HG03460 (cell line): ENCODE results near the gene ZC3H13.

Source experiments
- ATAC-seq: cut with Tn5 transposase; IDR thresholded peaks from one replicate; pipeline ENCODE4 v1.9.1; 2021; ENCODE audit not compliant: unreplicated experiment

The ZC3H13 gene

GRCh38 chr13:45943120-45943519 lies 109.4 kb downstream of the ZC3H13 start:
- no peak for ATAC-seq

DNA sequence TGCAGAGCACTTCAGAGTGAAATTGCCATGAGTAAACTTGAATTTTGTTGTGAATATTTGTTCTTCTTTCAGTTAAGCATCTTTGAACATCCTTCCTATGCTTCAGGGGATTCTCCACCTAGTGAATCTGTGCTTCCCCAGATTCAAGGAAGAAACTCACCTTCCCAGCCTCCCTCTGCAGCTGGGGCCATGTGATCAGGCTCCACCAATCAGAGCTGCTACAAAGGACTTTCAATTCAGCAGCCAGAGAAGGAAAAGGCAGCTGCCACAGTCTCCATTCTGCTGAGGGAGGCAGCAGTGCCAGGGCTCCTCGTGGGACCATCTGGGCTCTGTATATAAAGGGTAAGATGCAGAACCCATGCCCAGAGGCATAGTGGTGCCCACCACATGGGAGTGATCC lies 111.3 kb downstream of the ZC3H13 start:
- no peak for ATAC-seq

GRCh38 chr13:45940061-45940460 lies 112.5 kb downstream of the ZC3H13 start:
- ATAC-seq = no peak

DNA sequence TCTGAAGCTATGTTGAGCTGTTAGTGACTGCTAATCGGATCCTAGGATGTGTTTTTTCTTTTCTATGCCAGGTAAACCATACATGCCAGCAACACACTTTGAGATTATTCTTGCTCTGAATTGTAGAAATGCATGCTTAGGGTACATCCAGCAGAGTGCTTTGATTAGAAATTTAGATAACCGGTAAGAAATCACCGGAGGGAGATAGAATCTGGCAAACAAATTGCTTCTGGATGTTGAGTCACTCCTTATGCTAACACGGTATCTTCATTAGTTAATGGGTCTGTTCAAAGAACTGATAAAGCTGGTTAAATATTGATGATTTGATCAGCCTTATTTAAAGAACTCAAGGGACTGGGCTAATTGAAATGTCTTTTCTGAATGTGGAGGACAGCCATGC lies 115.9 kb downstream of the ZC3H13 start:
- ATAC-seq = no peak

DNA sequence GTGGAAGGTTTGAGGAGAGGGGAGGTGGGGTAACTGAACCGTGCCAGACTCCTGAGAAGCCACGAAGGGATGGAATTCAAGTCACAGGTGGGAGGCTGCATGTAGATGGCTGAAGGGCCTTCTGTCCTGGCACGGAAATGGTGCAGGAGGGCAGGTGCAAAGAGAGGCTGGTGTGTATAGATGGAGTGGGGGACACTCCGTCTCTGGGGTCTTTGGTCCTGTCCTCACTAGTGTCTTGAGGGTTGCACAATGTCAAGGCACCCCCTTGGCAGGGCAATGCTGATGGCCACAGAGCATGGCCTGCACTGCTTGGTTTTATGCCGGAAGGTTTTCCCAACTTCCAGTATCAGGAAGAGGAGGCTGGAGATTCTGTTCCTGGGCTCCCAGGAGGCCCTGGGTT lies 118.3 kb downstream of the ZC3H13 start:
- no peak for ATAC-seq

DNA sequence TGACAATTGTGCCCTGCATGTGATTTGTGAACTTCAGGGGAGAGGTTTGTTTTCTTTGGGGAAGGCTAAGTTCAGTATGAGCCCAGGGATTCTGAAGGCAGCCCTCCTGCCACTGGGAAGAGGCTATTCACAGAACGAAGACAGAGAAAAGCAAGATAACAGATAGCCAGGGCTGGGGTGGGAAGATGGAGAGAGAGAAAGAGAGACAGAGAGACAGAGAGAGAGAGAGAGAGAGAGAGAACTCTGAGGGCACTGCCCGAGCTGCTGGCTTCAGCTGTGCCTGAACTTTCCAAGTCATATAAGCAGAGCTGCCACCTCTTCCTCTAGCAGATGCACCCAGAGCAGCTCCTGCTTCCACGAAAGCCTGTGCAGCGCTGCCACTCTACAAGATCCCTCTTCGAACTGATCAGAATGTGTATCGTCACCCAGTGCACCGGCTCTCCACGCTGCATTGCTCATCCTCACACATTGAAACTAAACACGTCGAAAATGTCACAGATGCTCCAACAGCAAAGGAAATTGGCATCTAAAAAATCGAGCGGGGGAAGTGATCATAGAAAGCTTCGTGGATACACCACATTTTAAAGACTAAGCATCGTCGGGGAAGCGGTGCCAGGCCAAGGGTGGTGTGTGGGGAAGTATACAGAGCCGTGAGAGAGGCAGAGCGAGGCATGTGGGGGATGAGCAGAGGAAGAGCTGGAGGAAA lies 119.2 kb downstream of the ZC3H13 start:
- no peak for ATAC-seq

DNA sequence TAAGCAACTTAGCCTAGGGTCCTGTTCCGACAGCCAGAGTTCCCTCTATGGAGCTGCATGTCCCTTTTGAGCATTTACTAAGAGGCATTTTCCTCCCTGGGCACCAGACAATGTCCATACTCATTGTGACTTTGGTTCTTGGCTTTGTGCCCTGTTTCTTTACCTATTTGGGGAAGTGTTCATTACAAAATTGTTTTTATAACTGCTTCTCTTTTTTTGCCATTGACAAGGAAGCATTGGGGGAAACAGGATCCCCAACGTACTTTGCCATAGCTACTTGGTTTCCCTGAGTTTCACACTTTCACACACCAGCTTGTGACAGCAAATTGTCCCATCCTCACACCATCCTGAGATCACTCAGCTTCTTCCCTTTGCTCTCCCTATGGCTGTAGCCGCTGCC lies 119.9 kb downstream of the ZC3H13 start:
- no peak for ATAC-seq

DNA sequence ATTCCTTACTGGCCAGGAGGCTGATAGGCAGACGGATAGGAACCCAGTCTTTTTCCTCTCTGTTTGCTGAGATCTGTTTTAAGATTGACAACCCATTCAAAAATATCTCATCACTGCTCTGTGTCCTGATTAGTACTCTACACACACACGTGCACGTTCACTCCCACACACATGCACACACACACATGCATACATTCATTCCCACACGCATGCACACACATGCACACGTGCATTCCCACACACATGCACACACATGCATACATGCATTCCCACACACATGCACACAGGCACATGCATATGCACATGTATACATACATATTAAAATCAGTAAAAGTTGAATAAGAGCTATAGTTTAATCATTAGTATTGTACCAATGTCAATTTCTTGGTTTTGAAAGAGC lies 120.4 kb downstream of the ZC3H13 start:
- ATAC-seq = no peak

DNA sequence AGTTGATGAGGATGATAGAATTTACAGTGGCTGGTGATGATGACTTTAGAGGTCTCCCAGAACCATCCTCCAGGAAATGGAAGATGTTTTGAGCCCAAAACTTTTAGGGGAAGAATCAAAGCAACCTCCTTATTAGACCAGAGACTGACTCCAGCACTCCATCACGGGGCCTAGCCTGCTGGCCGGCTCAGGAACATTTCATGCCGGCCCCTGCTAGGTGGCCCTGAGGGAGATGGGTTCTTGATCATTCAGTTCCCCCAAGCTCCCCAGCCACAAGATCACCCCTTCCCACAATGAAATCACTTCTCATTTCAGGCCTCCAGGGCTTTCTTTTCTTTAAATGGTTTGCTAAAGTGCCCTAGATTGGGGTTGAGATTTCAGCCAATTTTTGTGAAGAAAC lies 121.3 kb downstream of the ZC3H13 start:
- ATAC-seq = no peak

DNA sequence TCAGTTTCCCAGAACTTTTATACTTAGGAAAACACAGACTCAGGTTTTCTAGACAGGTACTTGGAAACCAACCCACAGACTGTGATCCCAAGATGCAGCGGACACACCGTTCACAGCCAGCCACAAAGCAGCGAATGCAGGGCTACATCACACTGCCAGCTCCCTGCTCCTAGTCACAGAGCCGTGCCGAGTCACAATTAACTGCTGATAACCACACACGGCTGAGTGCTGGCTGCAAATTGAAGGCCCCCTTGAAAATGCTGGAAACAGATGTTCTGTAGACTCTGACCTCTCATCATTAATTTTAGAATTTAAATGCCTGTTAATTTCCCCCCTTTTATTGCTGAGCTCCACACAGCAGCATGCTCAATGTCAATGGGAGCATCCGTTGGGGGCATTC lies 122.4 kb downstream of the ZC3H13 start:
- no peak for ATAC-seq

GRCh38 chr13:45928843-45929242 lies 123.7 kb downstream of the ZC3H13 start:
- ATAC-seq = no peak

DNA sequence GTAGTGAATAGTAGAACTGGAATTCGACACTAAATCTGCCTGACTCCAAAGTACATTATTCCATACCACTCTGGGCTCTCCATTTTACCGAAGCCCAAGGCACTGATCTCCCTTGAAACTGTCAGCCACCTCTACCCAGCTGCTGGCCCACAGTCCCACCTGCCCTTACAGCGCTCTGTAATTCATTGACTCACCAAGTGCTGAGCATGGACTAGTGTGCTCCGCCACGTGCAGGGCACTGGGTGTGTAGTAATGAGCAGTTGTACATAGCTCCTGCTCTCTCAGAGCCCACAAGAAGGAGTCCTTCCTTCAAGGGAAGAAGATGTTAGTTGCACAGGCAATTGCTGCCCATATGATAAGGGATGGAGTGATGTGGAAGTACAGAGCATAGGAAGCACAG lies 124.4 kb downstream of the ZC3H13 start:
- ATAC-seq = no peak

GRCh38 chr13:45926741-45927140 lies 125.8 kb downstream of the ZC3H13 start:
- ATAC-seq = no peak

DNA sequence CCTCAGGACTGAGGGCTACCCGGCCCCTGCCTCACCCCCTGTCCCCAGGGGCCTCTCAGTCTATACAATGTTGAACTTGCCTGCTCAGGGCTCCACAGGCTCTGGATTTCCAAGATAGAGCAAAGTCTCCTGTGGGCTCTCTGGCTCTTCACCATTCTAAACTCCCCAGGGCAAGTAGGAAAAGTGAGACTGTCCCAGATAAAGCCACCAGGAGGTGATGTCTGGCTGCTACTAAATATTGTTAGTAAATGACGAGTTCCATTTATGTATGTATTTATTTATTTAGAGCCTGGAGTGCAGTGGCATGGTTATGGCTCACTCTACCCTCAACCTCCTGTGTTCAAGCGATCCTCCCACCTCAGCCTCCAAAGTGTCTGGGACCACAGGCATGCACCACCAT lies 127.4 kb downstream of the ZC3H13 start:
- ATAC-seq = no peak

DNA sequence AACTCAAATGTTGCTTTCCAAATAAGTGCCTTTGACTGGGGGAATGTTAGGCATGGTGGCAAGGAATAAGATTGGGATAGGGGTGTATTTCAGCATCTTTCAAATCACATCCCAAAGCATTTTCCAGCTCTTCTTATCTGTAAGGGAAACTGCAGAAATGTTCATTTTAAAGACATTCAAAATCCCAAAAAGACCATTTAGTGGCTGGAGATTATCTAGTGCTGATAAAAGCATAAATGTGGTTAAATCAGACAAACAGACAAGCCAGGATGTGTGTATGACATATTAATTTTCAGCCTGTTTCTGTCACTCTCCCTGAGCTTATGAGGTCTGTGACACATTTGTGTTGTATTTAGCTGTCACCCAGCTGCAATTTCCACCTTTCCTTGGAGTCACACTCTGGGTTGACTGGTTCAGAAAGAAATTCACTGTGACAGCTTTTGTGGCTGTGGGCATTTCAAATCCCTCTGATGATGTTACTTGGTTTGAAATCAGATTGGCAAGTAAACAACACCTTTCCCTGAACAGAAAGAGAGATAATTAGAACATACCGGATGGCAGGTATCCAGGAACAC lies 131.3 kb downstream of the ZC3H13 start:
- ATAC-seq = no peak

GRCh38 chr13:45918597-45918996 lies 133.9 kb downstream of the ZC3H13 start:
- ATAC-seq = no peak

GRCh38 chr13:45917019-45917418 lies 135.5 kb downstream of the ZC3H13 start:
- no peak for ATAC-seq

GRCh38 chr13:45915686-45916439 lies 136.7 kb downstream of the ZC3H13 start:
- ATAC-seq = no peak

GRCh38 chr13:45909673-45910072 lies 142.9 kb downstream of the ZC3H13 start:
- ATAC-seq = no peak

GRCh38 chr13:45909089-45909488 lies 143.5 kb downstream of the ZC3H13 start:
- no peak for ATAC-seq

GRCh38 chr13:45907503-45907902 lies 145.0 kb downstream of the ZC3H13 start:
- no peak for ATAC-seq
